Measurements from ENCODE around the gene OR5V1.

- TF ChIP-seq POLR2A (IDR thresholded peaks at IDR 0.05): no peak
- no peak for TF ChIP-seq EP300 (IDR thresholded peaks at IDR 0.05)
Observed at GRCh38 chr6:29395331-29395730, 26.7 kb upstream of the OR5V1 start, which contains the start of gene OR12D2.
